GM12878 (cell line): ENCODE measurements around the gene SPATA32. TPM values are rescaled to one million over a fixed set of nuclear protein-coding genes. Genes with fewer than 3 reads are reported as not detected.

Source experiments
- ATAC-seq: fragments of 200-7000 bp; cut with Tn5 transposase; 3 replicates; pipeline ENCODE4 v1.9.1; 2020; ENCODE audit warnings: mild to moderate bottlenecking, moderate library complexity
- BruUV-seq: library from RNA; stranded (reverse); fragments of 400-500 nt; replicated peaks from 2 replicates; lab custom pipeline; 2021; lab: Mats Ljungman, UMichigan
- CTCF ChIA-PET: fragments of 300-600 bp; sonication (Branson Sonifier 250); formaldehyde crosslinking; extraction: SDS; loops from one replicate; lab custom pipeline; 2021; ENCODE audit warnings: inconsistent platforms; lab: Yijun Ruan, JAX
- POLR2A ChIA-PET: fragments of 350-600 bp; formaldehyde crosslinking; extraction: SDS; loops from one replicate; lab custom pipeline; 2021; ENCODE audit warnings: inconsistent platforms; lab: Charles Lee
- RAD21 ChIA-PET: fragments of 300-600 bp; sonication (Branson Sonifier 250); formaldehyde crosslinking; loops from one replicate; lab custom pipeline; 2023; ENCODE audit warnings: antibody characterized with exemption; ENCODE audit not compliant: unreplicated experiment; lab: Charles Lee
- SMC1A ChIA-PET: fragments of 300-600 bp; sonication (Branson Sonifier 250); formaldehyde crosslinking; loops from one replicate; lab custom pipeline; 2023; ENCODE audit not compliant: unreplicated experiment, uncharacterized antibody; lab: Charles Lee
- DNase-seq: peaks from one replicate; pipeline ENCODE4 v3.0.0-alpha.2; 2011; ENCODE audit warnings: low read depth, low spot score
- FAIRE-seq: peaks from 3 replicates; lab custom pipeline; 2011; peaks lifted over from hg19 to GRCh38; lab: Jason Lieb, UNC
- H2AFZ ChIP-seq: 2 replicates; pipeline ENCODE4 v1.6.0; 2011; ENCODE audit warnings: low read depth, low read length, control low read depth; ENCODE audit not compliant: control insufficient read depth
- H3K27ac ChIP-seq: 2 replicates; pipeline ENCODE4 v1.5.1; 2011; ENCODE audit warnings: control low read depth; ENCODE audit not compliant: control insufficient read depth, insufficient read depth
- H3K27me3 ChIP-seq, 2 experiments: replicated peaks in 1 of 2; 2 replicates each; pipeline versions ENCODE4 v1.6.0 to v1.6.1; 2011; ENCODE audit warnings: low read length in 1 of 2; ENCODE audit not compliant: control insufficient read depth in 2 of 2, insufficient read depth in 2 of 2
- H3K36me3 ChIP-seq, 2 experiments: 2 replicates each; pipeline ENCODE4 v1.5.1; 2011; ENCODE audit warnings: low read length in 1 of 2; ENCODE audit not compliant: control insufficient read depth in 2 of 2, insufficient read depth in 2 of 2
- H3K4me1 ChIP-seq: 2 replicates; pipeline ENCODE4 v1.6.1; 2011; ENCODE audit warnings: mild to moderate bottlenecking, low read length, moderate library complexity, mixed read lengths; ENCODE audit not compliant: control insufficient read depth, insufficient read depth
- H3K4me2 ChIP-seq: 2 replicates; pipeline ENCODE4 v1.6.0; 2011; ENCODE audit warnings: control low read depth; ENCODE audit not compliant: control insufficient read depth, insufficient read depth
- H3K4me3 ChIP-seq: fragments of 200-600 bp; sonication (generic); 2 replicates; pipeline ENCODE4 v1.5.1; 2016
- H3K79me2 ChIP-seq: 2 replicates; pipeline ENCODE4 v1.6.0; 2011; ENCODE audit warnings: low read length; ENCODE audit not compliant: control insufficient read depth, insufficient read depth
- H3K9ac ChIP-seq: 2 replicates; pipeline ENCODE4 v1.8.0; 2011; ENCODE audit warnings: low read length, control low read depth, mixed read lengths; ENCODE audit not compliant: control insufficient read depth, insufficient read depth
- H3K9me3 ChIP-seq: replicated peaks from 3 replicates; pipeline ENCODE4 v1.5.1; 2011; ENCODE audit warnings: mild to moderate bottlenecking, low read length; ENCODE audit not compliant: control insufficient read depth, insufficient read depth
- H4K20me1 ChIP-seq: 2 replicates; pipeline ENCODE4 v1.6.0; 2011; ENCODE audit not compliant: control insufficient read depth, insufficient read depth
- CREB1 ChIP-seq: IDR thresholded peaks from 2 replicates; pipeline ENCODE4 v1.6.1; 2012; ENCODE audit warnings: low read depth, mild to moderate bottlenecking, inconsistent platforms
- FOS ChIP-seq: IDR thresholded peaks from 3 replicates; pipeline ENCODE4 v1.6.1; 2011; ENCODE audit warnings: borderline replicate concordance; ENCODE audit not compliant: insufficient read length; ENCODE audit errors: extremely low read depth
- HDGF ChIP-seq: fragments of 450-650 bp; IDR thresholded peaks from 2 replicates; pipeline ENCODE4 v1.6.1; 2016; ENCODE audit warnings: antibody characterized with exemption
- POLR2A ChIP-seq: IDR thresholded peaks from 2 replicates; pipeline ENCODE4 v1.6.1; 2011; ENCODE audit warnings: low read depth, mild to moderate bottlenecking, low read length
- POLR2AphosphoS5 ChIP-seq: IDR thresholded peaks from 2 replicates; pipeline ENCODE4 v1.6.1; 2011; ENCODE audit warnings: mild to moderate bottlenecking, low read length, inconsistent platforms
- RUNX3 ChIP-seq: IDR thresholded peaks from 2 replicates; pipeline ENCODE4 v1.6.1; 2012; ENCODE audit warnings: low read length, inconsistent platforms
- SMARCA5 ChIP-seq: fragments of 450-650 bp; IDR thresholded peaks from 2 replicates; pipeline ENCODE4 v1.6.1; 2017; ENCODE audit warnings: mild to moderate bottlenecking
- SRF ChIP-seq, 2 experiments: IDR thresholded peaks; 2 replicates each; pipeline ENCODE4 v1.6.1; 2011; ENCODE audit warnings: low read depth in 2 of 2, low read length in 2 of 2, mild to moderate bottlenecking in 1 of 2, moderate library complexity in 1 of 2
- TAF1 ChIP-seq: IDR thresholded peaks from 2 replicates; pipeline ENCODE4 v1.6.1; 2011; ENCODE audit warnings: mild to moderate bottlenecking, low read depth, low read length, borderline replicate concordance
- ZNF274 ChIP-seq: IDR thresholded peaks from one replicate; pipeline ENCODE4 v1.8.0; 2011; ENCODE audit not compliant: insufficient read length, insufficient read depth
- WGBS: methylation state at CpG from one replicate; pipeline ENCODE4 v1.1.6; 2016; ENCODE audit warnings: low lambda C conversion rate; ENCODE audit not compliant: insufficient replicate concordance, insufficient coverage; ENCODE audit errors: missing lambda C conversion rate; 5-methylcytosine and 5-hydroxymethylcytosine counted together
- in situ Hi-C: fragments of 300-500 bp; cut with MboI; formaldehyde crosslinking; loops from 9 replicates; pipeline ENCODE4 v1.14.3; 2018; ENCODE audit warnings: mixed read lengths
- intact Hi-C: fragments of 100-400 bp; cut with micrococcal nuclease; formaldehyde crosslinking; loops from one replicate; pipeline ENCODE4 v1.14.2; 2022; ENCODE audit not compliant: unreplicated experiment
- polyA plus RNA-seq, 11 experiments: library from polyadenylated mRNA; depleted of rRNA in 4 of 11; unstranded in 6 of 11; stranded (reverse) in 5 of 11; fragments of >200 nt; fragmentation: Nextera tagmentation in 4 of 11; fragmentation: Illumina TruSeq in 1 of 11; extraction: Ambion mirVana in 4 of 11; extraction: Trizol in 1 of 11; gene quantifications; 1 replicate in 1 of 11; 2 replicates in 10 of 11; pipeline versions ENCODE4 v1.2.1 to v1.2.3, GENCODE V29; 2011 to 2016; ENCODE audit warnings: inconsistent platforms in 2 of 11, missing spikeins in 2 of 11, low read depth in 1 of 11
- total RNA-seq, 4 experiments: library from RNA; depleted of rRNA in 3 of 4; stranded (reverse); fragments of >200 nt in 3 of 4; fragmentation: Illumina TruSeq in 1 of 4; extraction: Trizol in 1 of 4; gene quantifications; 2 replicates each; pipeline versions ENCODE4 v1.2.1 to v1.2.3, GENCODE V29; 2013 to 2021
- TF ChIP-seq, protein P1 (sequence below): fragments of 450-650 bp; conservative IDR thresholded peaks from 2 replicates; pipeline ENCODE4 v1.6.1; 2017; ENCODE audit warnings: mild to moderate bottlenecking, moderate library complexity
- TF ChIP-seq, protein P2 (sequence below): fragments of 450-650 bp; IDR thresholded peaks from 2 replicates; pipeline ENCODE4 v1.6.1; 2016; ENCODE audit warnings: mild to moderate bottlenecking
- TF ChIP-seq, protein P3 (sequence below): fragments of 450-650 bp; formaldehyde crosslinking; IDR thresholded peaks from 2 replicates; pipeline ENCODE4 v1.5.0; 2022; ENCODE audit warnings: mild to moderate bottlenecking, missing genetic modification characterization

SPATA32 gene
- total and polyA plus RNA-seq, 10 of the 15 experiments (the other 5 are each of a cell fraction or from before 2014, with no cell fraction given) = 0.03 to 0.35 (median 0.11) TPM; not detected in 3

DNA sequence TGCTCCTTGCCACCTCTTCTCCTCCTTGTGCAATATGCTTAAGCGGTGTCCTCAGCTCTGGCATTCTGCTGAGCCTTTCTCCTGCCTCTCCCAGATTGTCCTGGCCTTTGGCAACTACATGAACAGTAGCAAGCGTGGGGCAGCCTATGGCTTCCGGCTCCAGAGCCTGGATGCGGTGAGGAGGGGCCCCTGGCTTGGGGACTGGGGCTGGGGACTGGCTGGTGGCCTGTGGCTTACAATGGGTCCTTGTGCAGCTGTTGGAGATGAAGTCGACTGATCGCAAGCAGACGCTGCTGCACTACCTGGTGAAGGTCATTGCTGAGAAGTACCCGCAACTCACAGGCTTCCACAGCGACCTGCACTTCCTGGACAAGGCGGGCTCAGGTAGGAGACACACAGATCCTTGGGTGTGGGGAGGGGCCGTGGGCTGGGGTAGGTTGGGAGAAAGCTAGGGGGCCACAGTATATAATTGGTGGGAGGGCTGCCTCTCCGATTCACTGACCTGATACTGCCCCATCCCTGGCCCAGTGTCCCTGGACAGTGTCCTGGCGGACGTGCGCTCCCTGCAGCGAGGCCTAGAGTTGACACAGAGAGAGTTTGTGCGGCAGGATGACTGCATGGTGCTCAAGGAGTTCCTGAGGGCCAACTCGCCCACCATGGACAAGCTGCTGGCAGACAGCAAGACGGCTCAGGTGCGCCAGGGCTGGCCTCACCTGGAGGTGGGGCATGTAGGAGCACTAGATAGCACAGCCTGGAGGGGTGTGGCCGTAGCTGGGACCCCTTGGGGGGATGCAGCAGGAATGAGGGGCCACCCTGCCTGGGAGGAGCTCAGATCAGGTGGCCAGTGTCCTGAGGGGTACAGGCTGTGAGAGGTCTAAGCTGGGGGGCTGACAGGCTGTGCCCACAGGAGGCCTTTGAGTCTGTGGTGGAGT, 16.9 kb downstream of the SPATA32 start:
- peaks cover 13% of the 10 kb centered on the region for H3K79me2 ChIP-seq
- SMC1A ChIA-PET = no interaction called here
- peaks cover 14% of the 10 kb centered on the region for H3K4me1 ChIP-seq
- H4K20me1 ChIP-seq = no peaks in the 10 kb centered on the region
- 94% methylated on average over 21 of the region's 21 CpGs for WGBS
- FAIRE-seq (no peak), DNase-seq (no peak), ATAC-seq (no peak)
- TF ChIP-seq SRF (IDR thresholded peaks at IDR 0.05; ENCODE audit: low read depth in 2 of 2, low read length in 2 of 2) (no peak), RUNX3 (no peak), HDGF (no peak), CREB1 (no peak), FOS (no peak), TAF1 (no peak), POLR2AphosphoS5 (peak; percentile 60; the same call in 1 of the 2 replicates), SMARCA5 (no peak), ZNF274 (no peak), POLR2A (peak; percentile 37; the same call in 1 of the 2 replicates)
- TF ChIP-seq, protein P1, sequence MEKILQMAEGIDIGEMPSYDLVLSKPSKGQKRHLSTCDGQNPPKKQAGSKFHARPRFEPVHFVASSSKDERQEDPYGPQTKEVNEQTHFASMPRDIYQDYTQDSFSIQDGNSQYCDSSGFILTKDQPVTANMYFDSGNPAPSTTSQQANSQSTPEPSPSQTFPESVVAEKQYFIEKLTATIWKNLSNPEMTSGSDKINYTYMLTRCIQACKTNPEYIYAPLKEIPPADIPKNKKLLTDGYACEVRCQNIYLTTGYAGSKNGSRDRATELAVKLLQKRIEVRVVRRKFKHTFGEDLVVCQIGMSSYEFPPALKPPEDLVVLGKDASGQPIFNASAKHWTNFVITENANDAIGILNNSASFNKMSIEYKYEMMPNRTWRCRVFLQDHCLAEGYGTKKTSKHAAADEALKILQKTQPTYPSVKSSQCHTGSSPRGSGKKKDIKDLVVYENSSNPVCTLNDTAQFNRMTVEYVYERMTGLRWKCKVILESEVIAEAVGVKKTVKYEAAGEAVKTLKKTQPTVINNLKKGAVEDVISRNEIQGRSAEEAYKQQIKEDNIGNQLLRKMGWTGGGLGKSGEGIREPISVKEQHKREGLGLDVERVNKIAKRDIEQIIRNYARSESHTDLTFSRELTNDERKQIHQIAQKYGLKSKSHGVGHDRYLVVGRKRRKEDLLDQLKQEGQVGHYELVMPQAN = no peak
- TF ChIP-seq, protein P2, sequence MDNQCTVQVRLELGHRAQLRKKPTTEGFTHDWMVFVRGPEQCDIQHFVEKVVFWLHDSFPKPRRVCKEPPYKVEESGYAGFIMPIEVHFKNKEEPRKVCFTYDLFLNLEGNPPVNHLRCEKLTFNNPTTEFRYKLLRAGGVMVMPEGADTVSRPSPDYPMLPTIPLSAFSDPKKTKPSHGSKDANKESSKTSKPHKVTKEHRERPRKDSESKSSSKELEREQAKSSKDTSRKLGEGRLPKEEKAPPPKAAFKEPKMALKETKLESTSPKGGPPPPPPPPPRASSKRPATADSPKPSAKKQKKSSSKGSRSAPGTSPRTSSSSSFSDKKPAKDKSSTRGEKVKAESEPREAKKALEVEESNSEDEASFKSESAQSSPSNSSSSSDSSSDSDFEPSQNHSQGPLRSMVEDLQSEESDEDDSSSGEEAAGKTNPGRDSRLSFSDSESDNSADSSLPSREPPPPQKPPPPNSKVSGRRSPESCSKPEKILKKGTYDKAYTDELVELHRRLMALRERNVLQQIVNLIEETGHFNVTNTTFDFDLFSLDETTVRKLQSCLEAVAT = no peak
- TF ChIP-seq, protein P3, sequence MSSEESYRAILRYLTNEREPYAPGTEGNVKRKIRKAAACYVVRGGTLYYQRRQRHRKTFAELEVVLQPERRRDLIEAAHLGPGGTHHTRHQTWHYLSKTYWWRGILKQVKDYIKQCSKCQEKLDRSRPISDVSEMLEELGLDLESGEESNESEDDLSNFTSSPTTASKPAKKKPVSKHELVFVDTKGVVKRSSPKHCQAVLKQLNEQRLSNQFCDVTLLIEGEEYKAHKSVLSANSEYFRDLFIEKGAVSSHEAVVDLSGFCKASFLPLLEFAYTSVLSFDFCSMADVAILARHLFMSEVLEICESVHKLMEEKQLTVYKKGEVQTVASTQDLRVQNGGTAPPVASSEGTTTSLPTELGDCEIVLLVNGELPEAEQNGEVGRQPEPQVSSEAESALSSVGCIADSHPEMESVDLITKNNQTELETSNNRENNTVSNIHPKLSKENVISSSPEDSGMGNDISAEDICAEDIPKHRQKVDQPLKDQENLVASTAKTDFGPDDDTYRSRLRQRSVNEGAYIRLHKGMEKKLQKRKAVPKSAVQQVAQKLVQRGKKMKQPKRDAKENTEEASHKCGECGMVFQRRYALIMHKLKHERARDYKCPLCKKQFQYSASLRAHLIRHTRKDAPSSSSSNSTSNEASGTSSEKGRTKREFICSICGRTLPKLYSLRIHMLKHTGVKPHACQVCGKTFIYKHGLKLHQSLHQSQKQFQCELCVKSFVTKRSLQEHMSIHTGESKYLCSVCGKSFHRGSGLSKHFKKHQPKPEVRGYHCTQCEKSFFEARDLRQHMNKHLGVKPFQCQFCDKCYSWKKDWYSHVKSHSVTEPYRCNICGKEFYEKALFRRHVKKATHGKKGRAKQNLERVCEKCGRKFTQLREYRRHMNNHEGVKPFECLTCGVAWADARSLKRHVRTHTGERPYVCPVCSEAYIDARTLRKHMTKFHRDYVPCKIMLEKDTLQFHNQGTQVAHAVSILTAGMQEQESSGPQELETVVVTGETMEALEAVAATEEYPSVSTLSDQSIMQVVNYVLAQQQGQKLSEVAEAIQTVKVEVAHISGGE (CRISPR knock-in tag) = no peak
- POLR2A ChIA-PET = interaction anchor here (3.8 kb wide), 1 partner anchor 17 kb away, joined by 18 read pairs; no protein-coding TSS in a partner anchor
- intact Hi-C loops = no loop called here
- H3K4me3 ChIP-seq = no peak overlapping the region
- no peak overlapping the region for H3K27ac ChIP-seq
- peaks cover 6 to 44% of the 10 kb centered on the region in 2 experiments; a peak in 3 of 4 replicates for H3K36me3 ChIP-seq
- CTCF ChIA-PET = interaction anchor here (0.9 to 4.8 kb wide), 3 partner anchors 10 to 110 kb away, joined by 3 to 36 read pairs (median 20); partner anchors contain the start of genes ACBD4 and FMNL1
- in situ Hi-C loops = no loop called here
- no TSS peak for BruUV-seq
- H3K27me3 ChIP-seq = no peaks in the 10 kb centered on the region
- no peak overlapping the region for H2AFZ ChIP-seq
- H3K4me2 ChIP-seq = no peak overlapping the region
- H3K9me3 ChIP-seq = no peaks in the 10 kb centered on the region
- RAD21 ChIA-PET = no interaction called here
- H3K9ac ChIP-seq = no peak overlapping the region
